K562 (cell line): ENCODE results near the gene CCDC88C. TPM values are rescaled to one million over a fixed set of nuclear protein-coding genes. Genes with fewer than 3 reads are reported as not detected.

ENCODE experiments used
- ATAC-seq: fragments of 200-7000 bp; cut with Tn5 transposase; 3 replicates; pipeline ENCODE4 v1.9.1; 2020; ENCODE audit warnings: moderate library complexity
- BruUV-seq: library from RNA; stranded (reverse); fragments of 400-500 nt; replicated peaks from 2 replicates; lab custom pipeline; 2021; lab: Mats Ljungman, UMichigan
- CTCF ChIA-PET: fragments of 300-600 bp; formaldehyde crosslinking; extraction: SDS; loops from one replicate; lab custom pipeline; 2021; ENCODE audit warnings: low intra/inter-chr PET ratio; lab: Yijun Ruan, JAX
- POLR2A ChIA-PET: fragments of 300-600, 350-650 bp; sonication (Branson Sonifier 250); formaldehyde crosslinking; extraction: SDS; loops from one replicate; lab custom pipeline; 2021; ENCODE audit warnings: antibody characterized with exemption, inconsistent platforms; lab: Yijun Ruan, JAX
- DNase-seq, 4 experiments: peaks; one replicate each; pipeline versions ENCODE4 v3.0.0 to v3.0.0-alpha.2; 2011 to 2018; ENCODE audit warnings: low spot score in 3 of 4, mixed read lengths in 3 of 4; ENCODE audit errors: extremely low read depth in 1 of 4
- FAIRE-seq: peaks from 2 replicates; lab custom pipeline; 2011; peaks lifted over from hg19 to GRCh38; lab: Jason Lieb, UNC
- H2AFZ ChIP-seq: 2 replicates; pipeline ENCODE4 v1.6.0; 2011; ENCODE audit warnings: low read depth, low read length, control low read depth, inconsistent platforms
- H3K27ac ChIP-seq: fragments of 200-600 bp; 3 replicates; pipeline ENCODE4 v1.8.0; 2011; ENCODE audit warnings: low read depth, mild to moderate bottlenecking, control low read depth, inconsistent platforms, low read length, moderate library complexity, mixed read lengths; ENCODE audit errors: extremely low read depth
- H3K27me3 ChIP-seq, 2 experiments: fragments of 300-600 bp in 1 of 2; 2 replicates in 1 of 2; 3 replicates in 1 of 2; pipeline versions ENCODE4 v1.6.0 to v1.8.0; 2011; ENCODE audit warnings: inconsistent platforms in 2 of 2, low read length in 2 of 2, mild to moderate bottlenecking in 1 of 2, mixed read lengths in 1 of 2, moderate library complexity in 1 of 2; ENCODE audit not compliant: control insufficient read depth in 2 of 2, insufficient read depth in 2 of 2
- H3K36me3 ChIP-seq: fragments of 300-600 bp; 3 replicates; pipeline ENCODE4 v1.8.0; 2011; ENCODE audit warnings: mild to moderate bottlenecking, low read length, inconsistent platforms; ENCODE audit not compliant: control insufficient read depth, insufficient read depth
- H3K4me1 ChIP-seq, 2 experiments: fragments of 200-600 bp in 1 of 2; replicated peaks in 1 of 2; 2 replicates in 1 of 2; 3 replicates in 1 of 2; pipeline versions ENCODE4 v1.5.1 to v1.8.0; 2011; ENCODE audit warnings: inconsistent platforms in 2 of 2, low read length in 2 of 2, mild to moderate bottlenecking in 1 of 2, mixed read lengths in 1 of 2, moderate library complexity in 1 of 2; ENCODE audit not compliant: control insufficient read depth in 2 of 2, insufficient read depth in 2 of 2
- H3K4me2 ChIP-seq: 2 replicates; pipeline ENCODE4 v1.6.1; 2011; ENCODE audit warnings: low read length, control low read depth, inconsistent platforms, mixed read lengths; ENCODE audit not compliant: insufficient read depth
- H3K4me3 ChIP-seq: fragments of 200-600 bp; sonication (generic), shearing (Covaris generic); 2 replicates; pipeline ENCODE4 v1.5.1; 2016; ENCODE audit warnings: control low read depth, inconsistent platforms
- H3K79me2 ChIP-seq: fragments of 200-600 bp; 3 replicates; pipeline ENCODE4 v1.8.0; 2011; ENCODE audit warnings: low read length, inconsistent platforms; ENCODE audit not compliant: control insufficient read depth, insufficient read depth
- H3K9ac ChIP-seq, 2 experiments: 2 replicates each; pipeline versions ENCODE4 v1.6.0 to v1.6.1; 2011; ENCODE audit warnings: low read depth in 2 of 2, low read length in 2 of 2, control low read depth in 1 of 2, inconsistent platforms in 1 of 2, mild to moderate bottlenecking in 1 of 2, mixed read lengths in 1 of 2; ENCODE audit not compliant: insufficient read depth in 1 of 2
- H3K9me1 ChIP-seq: one replicate; pipeline ENCODE4 v1.6.0; 2011; ENCODE audit warnings: inconsistent platforms, mild to moderate bottlenecking, low read length, moderate library complexity; ENCODE audit not compliant: control insufficient read depth, insufficient read depth
- H3K9me3 ChIP-seq: replicated peaks from 2 replicates; pipeline ENCODE4 v1.5.1; 2011; ENCODE audit warnings: low read depth, low read length, inconsistent platforms; ENCODE audit not compliant: control insufficient read depth, insufficient read depth
- H4K20me1 ChIP-seq: replicated peaks from 2 replicates; pipeline ENCODE4 v1.6.1; 2011; ENCODE audit warnings: low read length, inconsistent platforms, mixed read lengths; ENCODE audit not compliant: control insufficient read depth, insufficient read depth
- ATF2 ChIP-seq: sonication (generic); formaldehyde crosslinking; IDR thresholded peaks from 2 replicates; pipeline ENCODE4 v1.8.1; 2022; ENCODE audit warnings: missing genetic modification reagents
- E4F1 ChIP-seq: fragments of 250-450 bp; sonication (Bioruptor Pico); IDR thresholded peaks from 2 replicates; pipeline ENCODE4 v1.5.0; 2021; ENCODE audit warnings: mild to moderate bottlenecking, borderline replicate concordance
- NONO ChIP-seq, 2 experiments: fragments of 200-400 bp in 1 of 2; fragments of 450-650 bp in 1 of 2; formaldehyde crosslinking in 1 of 2; IDR thresholded peaks; 2 replicates each; pipeline ENCODE4 v1.6.1; 2017; ENCODE audit warnings: low read depth in 2 of 2, mild to moderate bottlenecking in 2 of 2, moderate library complexity in 2 of 2, low read length in 1 of 2
- ZKSCAN8 ChIP-seq: fragments of 200-800 bp; sonication (Bioruptor generic); IDR thresholded peaks from 2 replicates; pipeline ENCODE4 v1.6.1; 2016; ENCODE audit warnings: missing genetic modification characterization, missing compliant biosample characterization
- WGBS: fragments of 100-300 bp; shearing (Covaris generic); methylation state at CpG from one replicate; pipeline ENCODE4 v1.1.6; 2016; ENCODE audit warnings: low coverage, mixed read lengths; ENCODE audit not compliant: insufficient coverage; ENCODE audit errors: missing lambda C conversion rate; 5-methylcytosine and 5-hydroxymethylcytosine counted together
- in situ Hi-C: fragments of 300-500 bp; cut with MboI; formaldehyde crosslinking; loops from 4 replicates; pipeline ENCODE4 v1.15.0; 2018; ENCODE audit warnings: inconsistent platforms, mixed read lengths
- intact Hi-C: fragments of 100-400 bp; cut with micrococcal nuclease; formaldehyde crosslinking; loops from 2 replicates; pipeline ENCODE4 v1.14.2; 2022
- polyA plus RNA-seq, 8 experiments: library from polyadenylated mRNA; depleted of rRNA in 4 of 8; stranded (reverse) in 5 of 8; unstranded in 3 of 8; fragments of >200 nt; fragmentation: Nextera tagmentation in 2 of 8; fragmentation: Illumina TruSeq in 1 of 8; extraction: Ambion mirVana in 2 of 8; extraction: Trizol in 1 of 8; gene quantifications; 2 replicates each; pipeline versions ENCODE4 v1.2.1 to v1.2.3, GENCODE V29; 2011 to 2014; ENCODE audit warnings: inconsistent platforms in 1 of 8, missing spikeins in 1 of 8
- total RNA-seq, 7 experiments: library from RNA; depleted of rRNA in 6 of 7; stranded (reverse); fragments of >200 nt in 6 of 7; fragmentation: Illumina TruSeq in 2 of 7; extraction: Trizol in 2 of 7; gene quantifications; 2 replicates each; pipeline versions ENCODE4 v1.2.1 to v1.2.3, GENCODE V29; 2011 to 2021; ENCODE audit warnings: low replicate concordance in 1 of 7
- TF ChIP-seq, protein P1 (sequence below): fragments of 250-450 bp; sonication (Bioruptor Pico); IDR thresholded peaks from 2 replicates; pipeline ENCODE4 v1.8.0; 2022; ENCODE audit warnings: moderate library complexity, mild to moderate bottlenecking, inconsistent platforms
- TF ChIP-seq, protein P2 (sequence below), 2 experiments: fragments of 450-650 bp; IDR thresholded peaks; 2 replicates each; pipeline ENCODE4 v1.6.1; 2016; ENCODE audit warnings: mild to moderate bottlenecking in 2 of 2, borderline replicate concordance in 1 of 2, low read depth in 1 of 2, moderate library complexity in 1 of 2

Gene CCDC88C
- total and polyA plus RNA-seq, 9 of the 15 experiments (the other 6 are each of a cell fraction or from before 2014, with no cell fraction given), result 0.62 to 22.5 (median 10.7) TPM

DNA sequence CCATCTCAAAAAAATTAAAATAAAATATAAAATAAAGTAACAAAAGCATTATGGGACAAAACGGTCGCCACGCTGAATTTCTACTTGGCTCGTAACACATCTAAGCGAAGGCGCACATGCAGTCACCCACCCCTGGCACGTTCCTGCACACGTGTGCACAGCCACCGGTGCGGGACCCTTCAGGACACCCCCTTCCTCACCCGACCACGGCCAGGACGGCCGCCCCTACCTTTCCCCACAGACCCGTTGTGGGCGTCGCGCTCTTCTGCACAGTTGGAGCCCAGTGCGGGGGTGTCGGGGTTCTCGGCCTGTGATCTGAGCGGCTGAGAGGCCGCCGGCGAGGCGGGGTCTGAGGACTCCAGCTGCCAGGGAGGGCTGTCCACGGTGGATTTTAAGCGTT is 128.7 kb downstream of the CCDC88C start:
- CTCF ChIA-PET, result interaction anchor here (0.5 to 1.2 kb wide), 2 partner anchors 112 to 492 kb away, joined by 3 to 5 read pairs; no protein-coding TSS in a partner anchor
- no peaks in the 10 kb centered on the region for H4K20me1 ChIP-seq
- intact Hi-C loops, result no loop called here
- no peak for DNase-seq
- no TSS peak for BruUV-seq
- H3K4me3 ChIP-seq, result no peak overlapping the region
- no peak for ATAC-seq
- no peak overlapping the region for H3K4me2 ChIP-seq
- no peak overlapping the region for H3K9ac ChIP-seq
- H3K27ac ChIP-seq, result no peak overlapping the region
- FAIRE-seq, result no peak
- no peaks in the 10 kb centered on the region for H3K9me3 ChIP-seq
- H3K79me2 ChIP-seq, result no peaks in the 10 kb centered on the region
- POLR2A ChIA-PET, result interaction anchor here (1.3 kb wide), 1 partner anchor 21 kb away, joined by 3 read pairs; no protein-coding TSS in a partner anchor
- 88% methylated on average over 3 of the region's 28 CpGs for WGBS
- H3K9me1 ChIP-seq, result no peaks in the 10 kb centered on the region
- no peaks in the 10 kb centered on the region for H3K27me3 ChIP-seq
- H3K4me1 ChIP-seq, result no peaks in the 10 kb centered on the region; a peak in 1 of 5 replicates
- no peak overlapping the region for H2AFZ ChIP-seq
- in situ Hi-C loops, result loop anchor here (5.0 kb wide), 2 partner anchors 112 to 387 kb away; no protein-coding TSS in a partner anchor
- peaks cover 68% of the 10 kb centered on the region; the same call in 1 of the 3 replicates for H3K36me3 ChIP-seq
- TF ChIP-seq NONO (IDR thresholded peaks at IDR 0.05; ENCODE audit: low read depth in 2 of 2, low read length in 1 of 2) (no peak), ZKSCAN8 (CRISPR knock-in tag) (no peak), ATF2 (CRISPR knock-in tag) (no peak), E4F1 (CRISPR knock-in tag) (no peak)
- TF ChIP-seq, protein P1, sequence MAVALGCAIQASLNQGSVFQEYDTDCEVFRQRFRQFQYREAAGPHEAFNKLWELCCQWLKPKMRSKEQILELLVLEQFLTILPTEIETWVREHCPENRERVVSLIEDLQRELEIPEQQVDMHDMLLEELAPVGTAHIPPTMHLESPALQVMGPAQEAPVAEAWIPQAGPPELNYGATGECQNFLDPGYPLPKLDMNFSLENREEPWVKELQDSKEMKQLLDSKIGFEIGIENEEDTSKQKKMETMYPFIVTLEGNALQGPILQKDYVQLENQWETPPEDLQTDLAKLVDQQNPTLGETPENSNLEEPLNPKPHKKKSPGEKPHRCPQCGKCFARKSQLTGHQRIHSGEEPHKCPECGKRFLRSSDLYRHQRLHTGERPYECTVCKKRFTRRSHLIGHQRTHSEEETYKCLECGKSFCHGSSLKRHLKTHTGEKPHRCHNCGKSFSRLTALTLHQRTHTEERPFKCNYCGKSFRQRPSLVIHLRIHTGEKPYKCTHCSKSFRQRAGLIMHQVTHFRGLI, result no peak
- TF ChIP-seq, protein P2, sequence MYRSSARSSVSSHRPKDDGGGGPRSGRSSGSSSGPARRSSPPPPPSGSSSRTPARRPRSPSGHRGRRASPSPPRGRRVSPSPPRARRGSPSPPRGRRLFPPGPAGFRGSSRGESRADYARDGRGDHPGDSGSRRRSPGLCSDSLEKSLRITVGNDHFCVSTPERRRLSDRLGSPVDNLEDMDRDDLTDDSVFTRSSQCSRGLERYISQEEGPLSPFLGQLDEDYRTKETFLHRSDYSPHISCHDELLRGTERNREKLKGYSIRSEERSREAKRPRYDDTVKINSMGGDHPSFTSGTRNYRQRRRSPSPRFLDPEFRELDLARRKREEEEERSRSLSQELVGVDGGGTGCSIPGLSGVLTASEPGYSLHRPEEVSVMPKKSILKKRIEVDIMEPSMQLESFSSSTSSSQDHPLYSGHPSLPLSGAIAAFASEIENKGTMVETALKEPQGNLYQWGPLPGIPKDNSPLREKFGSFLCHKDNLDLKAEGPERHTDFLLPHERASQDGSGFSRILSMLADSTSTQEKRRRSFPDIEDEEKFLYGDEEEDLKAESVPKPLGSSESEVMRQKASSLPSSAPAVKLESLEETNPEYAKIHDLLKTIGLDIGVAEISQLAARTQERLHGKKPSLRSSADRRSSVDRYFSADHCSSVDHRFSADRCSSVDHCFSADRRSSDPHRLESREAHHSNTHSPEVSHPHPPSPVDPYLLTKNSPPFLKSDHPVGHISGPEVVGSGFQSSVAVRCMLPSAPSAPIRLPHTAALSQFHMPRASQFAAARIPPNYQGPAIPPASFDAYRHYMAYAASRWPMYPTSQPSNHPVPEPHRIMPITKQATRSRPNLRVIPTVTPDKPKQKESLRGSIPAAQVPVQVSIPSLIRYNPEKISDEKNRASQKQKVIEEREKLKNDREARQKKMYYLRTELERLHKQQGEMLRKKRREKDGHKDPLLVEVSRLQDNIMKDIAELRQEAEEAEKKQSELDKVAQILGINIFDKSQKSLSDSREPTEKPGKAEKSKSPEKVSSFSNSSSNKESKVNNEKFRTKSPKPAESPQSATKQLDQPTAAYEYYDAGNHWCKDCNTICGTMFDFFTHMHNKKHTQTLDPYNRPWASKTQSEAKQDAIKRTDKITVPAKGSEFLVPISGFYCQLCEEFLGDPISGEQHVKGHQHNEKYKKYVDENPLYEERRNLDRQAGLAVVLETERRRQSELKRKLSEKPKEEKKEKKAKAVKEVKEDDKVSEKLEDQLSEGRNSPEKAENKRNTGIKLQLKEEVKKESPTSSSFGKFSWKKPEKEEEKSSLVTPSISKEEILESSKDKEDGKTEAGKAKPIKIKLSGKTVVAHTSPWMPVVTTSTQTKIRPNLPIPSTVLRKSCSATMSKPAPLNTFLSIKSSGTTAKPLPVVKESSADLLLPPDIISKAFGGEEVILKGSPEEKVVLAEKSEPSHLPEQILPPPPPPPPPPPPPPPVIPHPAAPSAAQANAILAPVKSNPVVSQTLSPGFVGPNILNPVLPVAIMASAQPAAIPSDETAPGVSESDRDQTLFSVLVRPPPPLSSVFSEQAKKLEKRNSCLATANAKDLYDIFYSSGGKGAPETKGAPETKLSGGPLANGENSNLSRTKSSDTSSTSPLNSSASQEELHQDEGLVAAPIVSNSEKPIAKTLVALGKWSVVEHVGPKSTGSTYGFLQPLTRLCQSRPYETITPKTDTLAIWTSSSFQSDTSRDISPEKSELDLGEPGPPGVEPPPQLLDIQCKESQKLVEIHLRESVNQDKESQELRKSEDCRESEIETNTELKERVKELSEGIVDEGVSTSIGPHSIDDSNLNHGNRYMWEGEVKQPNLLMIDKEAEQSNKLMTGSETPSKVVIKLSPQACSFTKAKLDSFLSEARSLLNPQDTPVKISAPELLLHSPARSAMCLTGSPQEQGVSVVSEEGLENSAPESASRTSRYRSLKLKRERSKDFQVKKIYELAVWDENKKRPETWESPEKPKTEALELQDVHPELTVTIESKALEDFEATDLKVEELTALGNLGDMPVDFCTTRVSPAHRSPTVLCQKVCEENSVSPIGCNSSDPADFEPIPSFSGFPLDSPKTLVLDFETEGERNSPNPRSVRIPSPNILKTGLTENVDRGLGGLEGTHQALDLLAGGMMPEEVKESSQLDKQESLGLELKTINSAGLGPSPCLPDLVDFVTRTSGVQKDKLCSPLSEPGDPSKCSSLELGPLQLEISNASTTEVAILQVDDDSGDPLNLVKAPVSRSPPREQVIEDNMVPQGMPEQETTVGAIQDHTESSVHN (IDR thresholded peaks at IDR 0.05; ENCODE audit: borderline replicate concordance in 1 of 2, low read depth in 1 of 2), result no peak
